ENCODE measurements around the gene C8B. TPM values are rescaled to one million over a fixed set of nuclear protein-coding genes. Genes with fewer than 3 reads are reported as not detected.

The C8B gene
- total and polyA plus RNA-seq, 9 of the 15 experiments (the other 6 are each of a cell fraction or from before 2014, with no cell fraction given), result not detected

DNA sequence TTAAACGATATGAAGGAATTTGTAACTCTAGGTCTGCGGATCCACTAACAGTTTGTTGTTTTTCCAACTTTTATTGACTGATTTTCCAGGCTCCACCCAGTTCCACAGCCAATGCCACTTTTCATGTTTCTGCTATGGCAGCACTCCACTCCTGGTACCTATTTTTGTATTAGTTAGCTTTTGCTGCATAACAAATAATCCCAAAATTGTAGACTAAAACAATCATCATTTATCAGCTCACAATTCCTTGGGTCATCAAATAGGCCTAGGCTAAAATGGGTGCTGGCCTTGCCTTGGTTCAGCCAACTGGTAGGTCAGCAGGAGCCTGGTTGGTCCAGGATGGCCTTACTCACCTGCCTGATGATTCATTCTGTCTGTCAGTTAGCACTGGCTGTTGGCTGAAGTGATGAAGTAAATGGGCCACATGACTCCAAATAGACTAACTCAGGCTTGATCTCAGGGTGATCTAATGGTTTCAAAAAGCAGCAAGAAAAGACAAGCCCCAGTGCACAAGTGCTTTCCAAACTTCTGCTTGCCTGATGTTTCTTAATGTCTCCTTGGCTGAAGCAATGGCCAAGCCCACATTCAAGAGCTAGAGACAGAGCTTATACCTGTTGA lies 3.2 kb upstream of the C8B start (continued):
- TF ChIP-seq ASH1L (IDR thresholded peaks at IDR 0.05; ENCODE audit: borderline replicate concordance, low read depth, partially characterized antibody), result no peak
- TF ChIP-seq ARNT (IDR thresholded peaks at IDR 0.05), result no peak
- no peak for TF ChIP-seq U2AF1 (optimal IDR thresholded peaks at IDR 0.05; ENCODE audit: low read depth, low read length)
- no peak for TF ChIP-seq ZNF12 (CRISPR knock-in tag; IDR thresholded peaks at IDR 0.05)

DNA sequence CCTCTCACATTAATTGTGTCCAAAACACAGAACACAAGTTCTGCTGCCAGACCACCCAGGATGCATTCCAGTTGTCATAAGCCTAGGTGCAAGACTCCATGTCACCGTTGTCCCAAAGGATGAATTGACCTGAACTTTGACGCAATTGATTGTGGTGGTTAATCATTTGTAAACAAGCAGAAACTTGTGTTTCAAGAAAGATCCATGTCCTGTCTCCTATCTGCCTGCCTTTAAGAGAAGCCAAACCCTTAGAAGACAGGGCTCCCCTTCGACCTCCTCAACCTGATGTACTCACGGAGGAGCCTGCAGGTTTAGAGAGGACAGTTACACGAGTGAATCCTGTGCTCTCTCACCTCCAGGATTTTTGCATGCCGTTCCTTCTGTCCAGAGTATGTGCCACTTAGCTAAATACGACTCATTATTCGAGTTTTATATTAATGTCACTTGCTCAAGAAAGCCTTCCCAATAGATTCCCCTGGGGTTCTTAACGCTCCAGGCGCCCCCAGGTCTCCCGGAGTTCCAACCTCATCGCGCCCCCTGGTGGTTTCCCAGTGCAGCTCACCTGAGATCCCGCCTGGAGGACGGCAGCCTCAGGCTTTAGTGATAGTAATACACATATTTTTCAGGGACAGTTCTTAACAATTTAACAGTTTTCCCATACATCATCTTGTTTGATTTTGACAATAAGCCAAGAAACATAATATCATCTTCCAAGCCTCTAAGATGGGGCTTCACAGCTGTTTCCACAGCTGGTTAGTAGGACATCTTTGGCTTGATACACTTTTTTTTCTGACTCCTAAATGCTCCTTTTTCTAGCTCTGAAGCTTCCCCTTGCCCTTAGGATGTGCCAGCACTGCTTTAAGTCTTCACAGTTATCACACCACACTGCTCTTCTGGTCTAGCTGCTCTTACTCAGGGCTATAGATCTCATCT lies 2.4 kb upstream of the C8B start:
- H3K27me3 ChIP-seq (ENCODE audit: control insufficient read depth in 2 of 2, insufficient read depth in 2 of 2, low read length in 2 of 2), result 0 out of 5 replicates have a peak, but pooled peaks cover 0 to 3% of the 10 kb centered on the region in 2 experiments
- H3K9ac ChIP-seq (ENCODE audit: insufficient read depth in 1 of 2, low read depth in 2 of 2, low read length in 2 of 2), result no peak overlapping the region
- WGBS (ENCODE audit: insufficient coverage, low coverage, missing lambda C conversion rate), result 4% methylated on average over 15 of the region's 15 CpGs
- no peaks in the 10 kb centered on the region for H3K9me3 ChIP-seq (replicated peaks; ENCODE audit: control insufficient read depth, insufficient read depth, low read depth, low read length)
- H3K4me2 ChIP-seq (ENCODE audit: insufficient read depth, low read length), result no peak overlapping the region
- intact Hi-C loops (cut with micrococcal nuclease), result loop anchor here (1.0 kb wide), 1 partner anchor 136 kb away; no protein-coding TSS in a partner anchor
- FAIRE-seq, result peak; percentile 48
- no peak overlapping the region for H3K27ac ChIP-seq (ENCODE audit: extremely low read depth, low read depth, low read length)
- ATAC-seq, result peak; percentile 91
- H3K4me3 ChIP-seq, result no peak overlapping the region
- DNase-seq (ENCODE audit: extremely low read depth in 1 of 4, low spot score in 3 of 4), result peak; percentile 53 to 73 (median 70)
- ChIA-PET POLR2A (interaction anchor here (0.6 to 1.0 kb wide), 4 partner anchors 10 to 136 kb away, joined by 3 to 5 read pairs (median 3); no protein-coding TSS in a partner anchor), CTCF (ENCODE audit: low intra/inter-chr PET ratio) (interaction anchor here (2.2 kb wide), 1 partner anchor 137 kb away, joined by 26 read pairs; no protein-coding TSS in a partner anchor)
- no peaks in the 10 kb centered on the region for H3K79me2 ChIP-seq (ENCODE audit: control insufficient read depth, insufficient read depth, low read length)
- H3K36me3 ChIP-seq (ENCODE audit: control insufficient read depth, insufficient read depth, low read length), result no peaks in the 10 kb centered on the region
- in situ Hi-C loops (cut with MboI), result loop anchor here (10.0 kb wide), 1 partner anchor 143 kb away; no protein-coding TSS in a partner anchor
- H3K4me1 ChIP-seq (replicated peaks in 1 of 2; ENCODE audit: control insufficient read depth in 2 of 2, insufficient read depth in 2 of 2, low read length in 2 of 2), result no peaks in the 10 kb centered on the region
- no peaks in the 10 kb centered on the region for H3K9me1 ChIP-seq (ENCODE audit: control insufficient read depth, insufficient read depth, low read length)
- no TSS peak for BruUV-seq (replicated peaks)
- no peaks in the 10 kb centered on the region for H4K20me1 ChIP-seq (replicated peaks; ENCODE audit: control insufficient read depth, insufficient read depth, low read length)
- H2AFZ ChIP-seq (ENCODE audit: low read depth, low read length), result no peak overlapping the region
- TF ChIP-seq DDX20 (tag; IDR thresholded peaks at IDR 0.05; ENCODE audit: low read depth) (no peak), KLF10 (CRISPR knock-in tag; IDR thresholded peaks at IDR 0.05) (no peak), MAZ (CRISPR knock-in tag; conservative IDR thresholded peaks at IDR 0.05 in 1 of 2, IDR thresholded peaks at IDR 0.05 in 1 of 2) (peak in 1 of 2 experiments; percentile 52; a peak in 1 of 4 replicates), RAD21 (CRISPR knock-in tag; conservative IDR thresholded peaks at IDR 0.05 in 1 of 2, IDR thresholded peaks at IDR 0.05 in 1 of 2) (peak in 1 of 2 experiments; percentile 59; a peak in 2 of 4 replicates)
- TF ChIP-seq, protein P1, sequence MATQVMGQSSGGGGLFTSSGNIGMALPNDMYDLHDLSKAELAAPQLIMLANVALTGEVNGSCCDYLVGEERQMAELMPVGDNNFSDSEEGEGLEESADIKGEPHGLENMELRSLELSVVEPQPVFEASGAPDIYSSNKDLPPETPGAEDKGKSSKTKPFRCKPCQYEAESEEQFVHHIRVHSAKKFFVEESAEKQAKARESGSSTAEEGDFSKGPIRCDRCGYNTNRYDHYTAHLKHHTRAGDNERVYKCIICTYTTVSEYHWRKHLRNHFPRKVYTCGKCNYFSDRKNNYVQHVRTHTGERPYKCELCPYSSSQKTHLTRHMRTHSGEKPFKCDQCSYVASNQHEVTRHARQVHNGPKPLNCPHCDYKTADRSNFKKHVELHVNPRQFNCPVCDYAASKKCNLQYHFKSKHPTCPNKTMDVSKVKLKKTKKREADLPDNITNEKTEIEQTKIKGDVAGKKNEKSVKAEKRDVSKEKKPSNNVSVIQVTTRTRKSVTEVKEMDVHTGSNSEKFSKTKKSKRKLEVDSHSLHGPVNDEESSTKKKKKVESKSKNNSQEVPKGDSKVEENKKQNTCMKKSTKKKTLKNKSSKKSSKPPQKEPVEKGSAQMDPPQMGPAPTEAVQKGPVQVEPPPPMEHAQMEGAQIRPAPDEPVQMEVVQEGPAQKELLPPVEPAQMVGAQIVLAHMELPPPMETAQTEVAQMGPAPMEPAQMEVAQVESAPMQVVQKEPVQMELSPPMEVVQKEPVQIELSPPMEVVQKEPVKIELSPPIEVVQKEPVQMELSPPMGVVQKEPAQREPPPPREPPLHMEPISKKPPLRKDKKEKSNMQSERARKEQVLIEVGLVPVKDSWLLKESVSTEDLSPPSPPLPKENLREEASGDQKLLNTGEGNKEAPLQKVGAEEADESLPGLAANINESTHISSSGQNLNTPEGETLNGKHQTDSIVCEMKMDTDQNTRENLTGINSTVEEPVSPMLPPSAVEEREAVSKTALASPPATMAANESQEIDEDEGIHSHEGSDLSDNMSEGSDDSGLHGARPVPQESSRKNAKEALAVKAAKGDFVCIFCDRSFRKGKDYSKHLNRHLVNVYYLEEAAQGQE (IDR thresholded peaks at IDR 0.05; ENCODE audit: borderline replicate concordance), result peak; percentile 60; the same call in 1 of the 2 replicates
- TF ChIP-seq, protein P1 (CRISPR knock-in tag; IDR thresholded peaks at IDR 0.05; ENCODE audit: low read depth), result no peak
